Testis (tissue), 3 donors: Measurements from ENCODE around the gene CNKSR3. TPM values are rescaled to one million over a fixed set of nuclear protein-coding genes. Genes with fewer than 3 reads are reported as not detected.
A peak's percentile ranks its signal among the peaks of the same experiment; 100 is the strongest.

Experiments used
- DNase-seq: peaks from one replicate; pipeline ENCODE4 v3.0.0-alpha.2; 2019
- H3K27ac ChIP-seq, 2 donors: fragments of 200-600 bp; sonication (generic); one replicate each; pipeline ENCODE4 v1.5.1; 2019
- H3K27me3 ChIP-seq: fragments of 200-600 bp; sonication (generic); one replicate; pipeline ENCODE4 v1.5.1; 2019
- H3K36me3 ChIP-seq: fragments of 200-600 bp; sonication (generic); one replicate; pipeline ENCODE4 v1.5.1; 2017; ENCODE audit warnings: low read depth; ENCODE audit errors: missing control alignments
- H3K4me1 ChIP-seq: fragments of 200-600 bp; sonication (generic); one replicate; pipeline ENCODE4 v1.5.1; 2019
- H3K4me3 ChIP-seq, 2 donors: fragments of 200-600 bp; sonication (generic); one replicate each; pipeline ENCODE4 v1.5.1; 2017 to 2019
- H3K9me3 ChIP-seq: fragments of 200-600 bp; sonication (generic); one replicate; pipeline ENCODE4 v1.5.1; 2017
- CTCF ChIP-seq, 3 experiments: fragments of 450-650 bp in 2 of 3; fragments of 200-600 bp in 1 of 3; sonication (generic) in 1 of 3; IDR thresholded peaks; one replicate each; pipeline ENCODE4 v1.5.1; 2016 to 2019; ENCODE audit warnings: antibody characterized with exemption in 3 of 3, mild to moderate bottlenecking in 2 of 3, moderate library complexity in 1 of 3
- POLR2A ChIP-seq: fragments of 450-650 bp; IDR thresholded peaks from one replicate; pipeline ENCODE4 v1.6.1; 2017; ENCODE audit warnings: antibody characterized with exemption, mild to moderate bottlenecking, moderate library complexity
- WGBS, 2 donors: methylation state at CpG; one replicate each; pipeline ENCODE4 v1.1.5; 2018; 5-methylcytosine and 5-hydroxymethylcytosine counted together
- intact Hi-C: fragments of 100-400 bp; cut with DNase I; formaldehyde crosslinking; loops from one replicate; pipeline ENCODE4 v1.15.1; 2023; ENCODE audit warnings: low total_unique reads
- polyA plus RNA-seq: library from polyadenylated mRNA; stranded (reverse); fragments of 350-450 nt; fragmentation: Illumina TruSeq; extraction: RNeasy Lipid Tissue Mini Kit (QIAGEN cat#74804); gene quantifications from one replicate; pipeline ENCODE4 v1.2.3, GENCODE V29; 2014; ENCODE audit warnings: low read depth, low replicate concordance; ENCODE audit not compliant: insufficient read depth
- total RNA-seq, 2 donors: library from RNA; depleted of rRNA; stranded (reverse); fragments of >200 nt; gene quantifications; one replicate each; pipeline ENCODE4 v1.2.3, GENCODE V29; 2016

CNKSR3 gene
- total and polyA plus RNA-seq, 3 donors from 2014 or later: 26.0 to 28.7 (median 26.0) TPM

- no peak for TF ChIP-seq CTCF (IDR thresholded peaks at IDR 0.05)
- TF ChIP-seq POLR2A: no peak
- H3K36me3 ChIP-seq: no peaks in the 10 kb centered on the region
- intact Hi-C loops: no loop called here
- DNase-seq: no peak
- no peaks in the 10 kb centered on the region for H3K9me3 ChIP-seq
- H3K27ac ChIP-seq: no peak overlapping the region
- no peaks in the 10 kb centered on the region for H3K27me3 ChIP-seq
- H3K4me1 ChIP-seq: peaks cover 19% of the 10 kb centered on the region
- H3K4me3 ChIP-seq: no peak overlapping the region
- WGBS, 2 donors: 84 to 89% methylated on average over 7 of the region's 7 CpGs
These were observed 46.7 kb downstream of the CNKSR3 start for GRCh38 chr6:154463573-154464419.

GRCh38 chr6:154462425-154462824 lies 48.1 kb downstream of the CNKSR3 start:
- Histone ChIP-seq H3K27ac (no peak overlapping the region), H3K4me1 (peaks cover 29% of the 10 kb centered on the region), H3K9me3 (no peaks in the 10 kb centered on the region), H3K4me3 (no peak overlapping the region), H3K27me3 (no peaks in the 10 kb centered on the region), H3K36me3 (no peaks in the 10 kb centered on the region)
- no peak for DNase-seq
- intact Hi-C loops: no loop called here
- 55 to 63% methylated on average over 5 of the region's 5 CpGs for WGBS, 2 donors
- TF ChIP-seq POLR2A (no peak), CTCF (IDR thresholded peaks at IDR 0.05) (no peak)

GRCh38 chr6:154461348-154461747 lies 49.1 kb downstream of the CNKSR3 start:
- WGBS, 2 donors: 95 to 96% methylated on average over 2 of the region's 2 CpGs
- intact Hi-C loops: no loop called here
- Histone ChIP-seq H3K4me3 (no peak overlapping the region), H3K4me1 (peaks cover 29% of the 10 kb centered on the region), H3K27ac (peak overlapping the region in 1 of 2 donors; percentile 64), H3K36me3 (no peaks in the 10 kb centered on the region), H3K9me3 (no peaks in the 10 kb centered on the region), H3K27me3 (no peaks in the 10 kb centered on the region)
- TF ChIP-seq CTCF (IDR thresholded peaks at IDR 0.05) (no peak), POLR2A (no peak)
- DNase-seq: no peak

GRCh38 chr6:154460306-154461071 lies 50.0 kb downstream of the CNKSR3 start:
- H3K9me3 ChIP-seq: no peaks in the 10 kb centered on the region
- DNase-seq: no peak
- H3K4me3 ChIP-seq: no peak overlapping the region
- H3K27ac ChIP-seq: peak overlapping the region; percentile 61 to 64
- 64 to 70% methylated on average over 13 of the region's 13 CpGs for WGBS, 2 donors
- intact Hi-C loops: no loop called here
- TF ChIP-seq POLR2A (no peak), CTCF (IDR thresholded peaks at IDR 0.05) (no peak)
- H3K4me1 ChIP-seq: peaks cover 29% of the 10 kb centered on the region
- H3K27me3 ChIP-seq: no peaks in the 10 kb centered on the region
- H3K36me3 ChIP-seq: no peaks in the 10 kb centered on the region
